Measurements from ENCODE around the gene SLC44A4.
"Not testable (repeated sequence)": the region's sequence is repeated elsewhere in the genome, so short reads cannot be mapped to it uniquely, and the experiment has no call there.

SLC44A4 gene

GRCh38 chr6:31851980-31852718 is 26.6 kb downstream of the SLC44A4 start:
- DNase-seq: not testable (repeated sequence)

GRCh38 chr6:31851485-31851832 is 27.3 kb downstream of the SLC44A4 start:
- no peak for DNase-seq

GRCh38 chr6:31850765-31851484 is 27.9 kb downstream of the SLC44A4 start:
- no peak for DNase-seq

- no peak for DNase-seq
Measured at GRCh38 chr6:31847276-31847978, 31.4 kb downstream of the SLC44A4 start.

GRCh38 chr6:31844507-31844906 is 34.3 kb downstream of the SLC44A4 start:
- DNase-seq: no peak

GRCh38 chr6:31842053-31842452 is 36.7 kb downstream of the SLC44A4 start:
- no peak for DNase-seq

- DNase-seq: not testable (repeated sequence)
Measured at GRCh38 chr6:31839779-31840126, 39.0 kb downstream of the SLC44A4 start.

- DNase-seq: no peak
Measured at GRCh38 chr6:31838968-31839367, 39.8 kb downstream of the SLC44A4 start.

- DNase-seq: not testable (repeated sequence)
Measured at GRCh38 chr6:31838114-31838553, 40.7 kb downstream of the SLC44A4 start.

- no peak for DNase-seq
Measured at GRCh38 chr6:31837369-31838113, 41.3 kb downstream of the SLC44A4 start.

GRCh38 chr6:31836474-31837368 is 42.1 kb downstream of the SLC44A4 start:
- DNase-seq: peak; percentile 60 to 77

- no peak for DNase-seq
Measured at GRCh38 chr6:31836047-31836473, 42.7 kb downstream of the SLC44A4 start.

- peak; percentile 76 to 91 for DNase-seq
Measured at GRCh38 chr6:31834367-31835250, 44.2 kb downstream of the SLC44A4 start.

- DNase-seq: peak; percentile 69 to 76
Measured at GRCh38 chr6:31831350-31832215, 47.2 kb downstream of the SLC44A4 start.

GRCh38 chr6:31830886-31831335 is 47.9 kb downstream of the SLC44A4 start:
- DNase-seq: no peak

- DNase-seq: peak; percentile 41 to 74
Measured at GRCh38 chr6:31829633-31830283, 49.0 kb downstream of the SLC44A4 start.

- peak; percentile 96 to 98 for DNase-seq
Measured at GRCh38 chr6:31827286-31828079, 51.3 kb downstream of the SLC44A4 start, which contains the start of gene HSPA1B. TSS of gene HSPA1B (plus strand) at chr6:31827738. CDS start at chr6:31827951, 213 bp downstream.

- DNase-seq: peak in 1 of 2 donors; percentile 36
Measured at GRCh38 chr6:31826793-31827285, 52.0 kb downstream of the SLC44A4 start.

Data from inflammatory macrophage treated with lipopolysaccharide for 1 hour (primary cell).